ENCODE data around the gene AJAP1.

AJAP1 gene

DNA sequence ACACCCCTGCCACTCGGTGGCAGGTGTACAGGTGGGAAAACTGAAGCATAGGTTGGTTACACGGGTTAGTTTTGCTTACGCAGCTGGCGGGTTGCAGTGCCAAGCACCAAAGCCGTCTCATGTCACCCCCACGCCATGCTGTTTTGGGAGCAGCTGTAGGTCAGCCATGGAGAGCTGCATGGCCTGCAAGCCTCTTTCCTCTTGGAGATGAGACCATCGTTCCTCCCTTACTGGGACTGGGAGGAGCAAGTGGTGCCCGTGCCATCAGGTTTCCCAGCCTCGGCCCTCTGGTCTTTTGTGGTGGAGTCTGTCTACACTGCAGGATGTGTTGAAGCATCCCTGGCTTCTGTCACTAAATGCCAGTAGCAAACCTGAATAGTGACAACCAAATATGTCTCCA is 46.9 kb downstream of the AJAP1 start:
- no peak for DNase-seq (ENCODE audit: low read depth)

DNA sequence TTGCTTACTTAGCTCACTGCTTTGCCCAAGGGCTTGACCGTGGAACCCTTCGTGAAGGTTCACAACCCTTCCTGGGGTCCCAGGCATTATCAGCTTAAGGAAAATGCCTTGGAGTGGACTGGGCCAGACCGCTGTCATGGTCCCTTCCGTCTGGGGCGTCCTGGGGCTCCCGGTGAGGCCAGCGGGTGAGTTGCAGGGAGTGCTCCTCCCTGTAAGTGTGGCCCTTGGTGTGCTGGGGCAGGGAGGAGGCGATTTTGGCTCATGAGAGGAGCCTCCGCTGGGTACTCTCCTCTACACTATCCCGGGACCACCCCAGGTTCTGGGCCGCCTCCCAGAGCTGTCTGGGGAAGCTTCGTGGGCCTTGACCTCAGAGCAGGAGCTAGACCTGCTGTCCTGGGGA is 48.1 kb downstream of the AJAP1 start:
- no peak for DNase-seq (ENCODE audit: low read depth)

DNA sequence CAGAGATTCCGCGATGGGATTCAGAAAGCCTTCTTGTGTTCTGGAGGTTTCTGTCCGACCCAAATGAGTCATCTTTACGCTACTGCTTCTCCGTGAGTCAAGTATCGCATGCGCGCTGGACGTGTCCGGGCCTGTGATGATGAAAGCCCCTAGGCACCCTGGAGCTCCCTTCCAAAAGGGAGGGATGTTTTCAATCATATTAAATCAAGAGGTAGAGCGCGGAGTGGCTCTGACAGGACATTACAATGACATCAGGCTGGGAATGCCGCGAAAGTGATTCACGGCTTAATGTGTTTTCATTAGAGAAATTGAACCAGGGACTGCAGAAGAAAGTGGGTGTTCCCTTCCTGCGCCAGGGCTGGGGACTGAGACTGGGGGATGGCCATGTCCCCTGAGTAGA is 48.5 kb downstream of the AJAP1 start:
- DNase-seq (ENCODE audit: low read depth), result no peak

DNA sequence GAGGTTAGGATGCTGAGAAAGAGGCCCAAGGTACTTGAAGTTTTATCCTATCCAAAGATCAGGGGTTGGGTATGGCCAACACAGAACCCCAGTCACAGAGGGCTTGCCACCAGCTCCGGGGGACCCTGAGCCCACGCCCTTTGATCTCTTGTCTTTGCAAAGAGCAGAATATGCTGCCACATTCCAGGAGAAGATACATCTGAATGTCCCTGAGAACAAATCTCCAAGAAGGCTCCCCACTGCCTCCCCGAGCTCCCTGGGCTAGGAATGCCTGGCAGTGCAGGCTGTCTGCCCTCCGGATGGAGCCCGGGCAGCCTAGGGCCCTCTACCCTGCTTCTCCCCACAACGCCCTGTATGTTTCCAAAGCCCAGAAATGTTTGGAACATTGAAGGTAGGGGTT is 49.2 kb downstream of the AJAP1 start:
- DNase-seq (ENCODE audit: low read depth), result no peak

DNA sequence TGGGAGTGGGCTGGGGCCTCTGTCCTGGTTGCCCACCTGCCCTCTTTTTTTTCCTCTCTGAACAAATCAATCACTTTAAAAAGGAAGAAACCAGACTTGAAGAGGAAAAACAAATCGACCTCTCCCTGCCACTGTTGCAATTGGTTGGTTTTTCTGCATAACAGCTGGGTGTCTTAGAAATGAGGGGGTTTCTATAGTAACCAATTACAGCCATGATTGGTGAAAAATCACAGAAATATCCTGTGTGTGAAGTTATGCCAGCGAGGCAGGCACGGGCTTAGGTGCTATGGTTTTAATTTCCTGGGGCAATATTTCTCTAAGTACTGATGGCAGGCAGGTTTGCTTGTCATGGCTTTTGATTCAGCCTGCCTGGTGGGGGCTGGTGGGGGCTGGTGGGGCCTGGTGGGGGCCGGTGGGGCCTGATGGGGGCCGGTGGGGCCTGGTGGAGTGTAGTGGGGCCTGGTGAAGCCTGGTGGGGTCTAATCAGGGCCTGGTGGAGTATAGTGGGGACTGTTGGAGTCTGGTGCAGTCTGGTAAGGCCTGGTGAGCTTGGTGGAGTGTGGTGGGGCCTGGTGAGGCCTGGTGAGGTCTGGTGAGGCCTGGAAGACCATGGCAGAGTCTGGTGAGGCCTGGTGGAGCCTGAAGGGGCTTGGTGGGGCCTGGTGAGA is 54.6 kb downstream of the AJAP1 start:
- DNase-seq (ENCODE audit: low read depth), result no peak

DNA sequence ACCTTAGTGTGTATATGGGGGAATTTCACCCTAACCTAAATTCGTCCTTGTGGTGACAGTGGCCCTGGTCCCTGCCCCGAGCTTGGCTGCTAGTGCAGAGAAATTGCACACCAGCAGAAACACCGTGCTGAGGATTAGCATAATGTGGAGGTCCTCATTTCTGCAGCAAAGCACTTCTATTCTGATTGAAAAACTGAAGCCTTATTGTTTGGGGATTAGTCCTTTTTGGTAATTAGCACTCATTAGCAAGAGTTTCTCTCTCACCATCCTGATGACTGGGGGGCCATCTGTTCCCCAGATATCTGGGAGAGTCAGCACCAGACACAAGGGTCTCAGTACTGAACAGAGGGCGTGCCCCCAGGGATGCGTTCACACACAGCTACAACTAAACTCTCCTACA is 55.2 kb downstream of the AJAP1 start:
- no peak for DNase-seq (ENCODE audit: low read depth)

DNA sequence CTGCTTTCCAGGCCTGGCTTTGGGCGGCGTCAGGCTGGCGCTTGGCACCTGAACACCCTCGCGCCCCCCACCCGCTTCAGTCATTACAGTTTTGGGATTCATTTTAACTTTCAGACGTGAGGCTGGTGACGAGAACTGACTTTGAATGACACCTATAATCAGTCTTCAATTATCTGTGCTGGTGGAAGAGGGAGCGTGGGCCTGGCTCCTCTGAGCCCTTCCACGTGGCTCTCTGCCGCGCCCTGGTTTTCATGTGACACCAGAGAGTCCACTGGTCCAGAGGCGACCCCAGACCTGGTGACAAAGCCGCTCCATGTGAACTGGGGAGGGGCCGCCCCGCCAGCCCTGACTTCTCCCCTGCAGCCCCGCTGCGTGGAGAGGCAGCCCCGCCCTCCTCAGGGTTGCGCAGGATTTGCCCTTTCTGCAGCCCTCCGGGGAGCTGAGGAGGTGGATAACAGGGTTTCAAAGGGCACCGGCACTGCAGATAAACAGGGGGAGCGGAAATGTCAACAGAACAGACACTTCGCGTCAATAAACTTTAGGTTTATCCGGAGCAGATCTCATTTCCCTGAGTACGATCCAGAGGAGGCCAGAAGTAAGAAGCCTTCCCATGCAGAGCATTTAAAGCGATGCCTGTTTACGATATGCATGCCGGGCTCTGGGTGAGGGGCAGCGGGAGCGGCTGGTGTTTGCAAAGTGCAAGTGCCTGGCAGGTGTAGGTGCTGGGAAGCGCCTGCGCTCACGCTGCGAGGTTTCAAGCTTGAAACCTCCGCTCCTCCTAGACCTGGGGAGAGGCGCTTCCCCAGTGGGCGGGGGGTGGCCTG is 56.4 kb downstream of the AJAP1 start:
- no peak for DNase-seq (ENCODE audit: low read depth)

DNA sequence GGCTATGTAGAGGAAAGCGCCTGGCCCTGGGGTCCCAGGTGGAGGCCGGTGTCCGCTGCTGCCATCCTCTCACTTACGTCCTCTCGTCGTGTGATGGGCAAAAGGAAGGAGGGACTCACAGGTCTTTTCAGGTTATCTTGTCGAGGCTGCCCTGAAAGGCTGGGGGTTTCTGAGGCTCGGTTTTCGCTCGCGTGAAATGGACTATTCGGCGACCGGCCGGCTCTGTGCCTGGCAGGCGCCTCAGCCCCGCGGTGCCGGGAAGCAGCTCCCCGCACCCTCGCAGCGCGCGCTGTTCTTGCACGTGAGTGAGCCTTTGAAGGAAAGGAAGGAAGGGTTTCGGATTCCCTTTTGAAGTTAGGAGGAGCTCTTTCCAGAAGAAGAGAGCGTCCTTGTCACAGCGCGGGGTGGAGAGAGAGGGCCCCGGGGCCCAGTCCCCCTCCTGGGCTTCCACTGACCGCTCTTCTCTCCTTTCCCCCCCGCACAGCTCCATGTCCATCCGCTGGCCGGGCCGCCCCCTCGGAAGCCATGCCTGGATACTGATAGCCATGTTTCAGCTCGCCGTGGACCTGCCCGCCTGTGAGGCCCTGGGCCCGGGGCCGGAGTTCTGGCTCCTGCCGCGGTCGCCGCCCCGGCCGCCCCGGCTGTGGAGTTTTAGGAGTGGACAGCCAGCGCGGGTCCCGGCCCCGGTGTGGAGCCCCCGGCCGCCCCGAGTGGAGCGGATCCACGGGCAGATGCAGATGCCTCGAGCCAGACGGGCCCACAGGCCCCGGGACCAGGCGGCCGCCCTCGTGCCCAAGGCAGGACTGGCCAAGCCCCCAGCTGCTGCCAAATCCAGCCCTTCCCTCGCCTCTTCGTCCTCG is 57.2 kb downstream of the AJAP1 start:
- DNase-seq (ENCODE audit: low read depth), result no peak

DNA sequence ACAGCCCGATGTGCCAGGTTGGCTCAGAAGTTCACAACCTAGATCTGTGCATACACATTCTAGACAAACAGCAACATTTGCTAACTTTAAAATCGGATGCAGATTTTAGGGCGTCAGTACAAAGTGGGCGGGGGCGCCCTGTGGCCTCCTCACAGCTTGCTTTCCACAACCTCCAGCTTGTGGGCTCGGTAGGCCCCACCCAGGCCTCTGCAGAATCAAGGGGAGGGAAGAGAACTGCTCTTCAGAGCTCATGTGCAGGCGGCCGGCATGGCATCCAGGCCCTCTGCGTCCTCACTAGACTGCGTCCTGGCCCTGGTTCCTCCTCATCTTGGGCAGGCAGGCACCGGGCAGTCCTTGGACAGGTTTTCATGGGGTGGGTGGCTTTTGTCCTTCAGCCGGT is 59.3 kb downstream of the AJAP1 start:
- DNase-seq (ENCODE audit: low read depth), result no peak

DNA sequence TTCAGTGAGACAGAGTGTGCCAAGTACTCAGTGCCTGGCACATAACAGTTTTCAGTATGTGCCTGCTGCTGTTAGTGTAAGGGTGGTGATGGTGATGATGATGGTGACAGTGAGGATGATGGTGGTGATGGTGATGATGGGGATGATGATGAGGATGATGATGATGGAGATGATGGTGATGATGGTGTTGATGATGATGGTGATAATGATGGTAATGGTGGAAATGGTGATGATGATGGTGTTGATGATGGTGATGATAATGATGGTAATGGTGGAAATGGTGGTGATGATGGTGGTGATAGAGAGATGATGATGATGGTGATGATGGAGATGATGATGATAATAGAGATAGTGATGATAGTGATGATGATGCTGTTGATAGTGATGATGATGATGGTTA is 62.0 kb downstream of the AJAP1 start:
- no peak for DNase-seq (ENCODE audit: low read depth)

DNA sequence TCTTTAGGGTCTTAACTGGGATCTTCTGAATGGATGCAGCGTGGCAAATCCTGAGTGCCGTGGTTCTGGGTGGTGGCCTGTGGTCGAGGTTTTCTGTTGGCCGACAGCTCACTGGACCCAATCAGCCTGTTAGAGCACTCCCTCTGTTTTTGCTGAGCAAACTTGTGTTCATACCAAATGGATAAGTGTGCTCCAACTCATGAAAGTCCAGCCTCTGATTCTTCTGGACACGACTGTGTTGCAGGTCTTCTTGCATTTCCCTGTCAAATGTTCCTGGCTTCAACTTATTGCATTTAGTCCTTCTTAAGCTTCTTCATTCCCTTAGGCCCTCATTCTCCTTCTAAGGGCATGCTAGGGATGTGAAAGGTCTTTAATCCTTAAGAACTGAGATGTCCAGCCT is 63.7 kb downstream of the AJAP1 start:
- DNase-seq (ENCODE audit: low read depth), result no peak

DNA sequence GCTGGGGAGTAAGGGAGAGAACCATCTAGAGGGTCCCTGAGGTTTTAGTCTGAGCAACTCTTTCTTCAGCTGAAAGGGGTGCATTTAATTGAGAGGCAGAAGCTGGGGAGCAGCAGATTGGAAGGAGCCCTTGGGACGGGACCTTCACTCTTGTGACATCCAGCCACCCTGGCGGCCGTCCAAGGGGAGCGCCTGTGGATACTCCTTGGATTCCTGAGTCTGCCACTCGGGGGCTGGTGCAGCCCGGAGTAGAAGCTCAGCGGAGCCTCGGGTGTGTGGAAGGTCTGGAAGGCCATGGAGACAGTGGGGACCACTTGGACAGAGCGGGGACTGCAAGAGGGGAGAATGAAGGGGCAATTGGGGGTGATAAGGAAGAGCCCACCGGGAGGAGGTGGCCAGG is 68.7 kb downstream of the AJAP1 start:
- no peak for DNase-seq (ENCODE audit: low read depth)

DNA sequence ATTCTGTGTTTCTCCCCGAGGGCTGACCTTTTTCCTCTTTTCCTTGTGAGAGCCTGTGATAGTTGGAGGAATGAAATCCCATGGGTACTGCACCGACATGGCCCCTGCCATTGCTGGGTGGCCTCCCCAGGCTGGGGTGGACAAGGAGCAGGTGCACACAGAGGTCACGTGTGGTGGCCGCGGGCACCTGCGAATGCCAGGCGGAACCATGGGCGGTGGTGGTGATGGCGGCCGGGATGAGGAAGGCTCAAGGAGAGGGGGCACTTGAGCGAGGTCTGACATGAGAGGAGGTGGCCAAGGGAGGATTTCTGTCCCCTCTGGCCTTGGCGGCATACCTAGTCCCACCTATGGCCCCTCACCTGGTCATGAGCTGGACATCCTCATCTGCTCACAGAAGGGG is 69.6 kb downstream of the AJAP1 start:
- no peak for DNase-seq (ENCODE audit: low read depth)

DNA sequence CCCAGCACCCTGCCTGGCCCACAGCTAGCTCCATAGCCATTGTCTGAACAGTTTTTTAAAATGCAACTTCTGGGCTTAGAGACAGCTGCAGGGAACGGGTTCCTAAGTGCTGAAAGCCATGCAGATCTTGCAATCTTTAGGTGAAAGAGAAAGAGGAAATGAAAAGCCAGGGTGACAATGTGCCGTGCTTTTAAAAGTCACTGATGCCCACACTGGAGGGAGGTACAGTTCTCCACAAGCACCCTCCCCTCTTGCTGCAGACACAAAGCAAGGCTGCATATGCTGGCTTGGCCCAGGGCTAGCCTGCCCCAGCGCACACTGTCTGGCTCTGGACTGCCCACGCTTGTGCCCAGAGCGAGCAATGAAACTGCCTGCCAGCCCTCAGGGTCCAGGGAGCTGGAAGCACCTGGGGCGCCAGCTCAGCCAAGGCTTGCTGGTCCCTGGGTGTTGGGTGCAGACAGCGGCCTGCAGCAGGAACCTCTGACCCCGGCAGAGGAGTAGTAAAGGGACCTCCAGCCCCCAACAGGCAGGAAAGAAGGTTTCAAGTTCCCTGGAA is 70.4 kb downstream of the AJAP1 start:
- DNase-seq (ENCODE audit: low read depth), result no peak

DNA sequence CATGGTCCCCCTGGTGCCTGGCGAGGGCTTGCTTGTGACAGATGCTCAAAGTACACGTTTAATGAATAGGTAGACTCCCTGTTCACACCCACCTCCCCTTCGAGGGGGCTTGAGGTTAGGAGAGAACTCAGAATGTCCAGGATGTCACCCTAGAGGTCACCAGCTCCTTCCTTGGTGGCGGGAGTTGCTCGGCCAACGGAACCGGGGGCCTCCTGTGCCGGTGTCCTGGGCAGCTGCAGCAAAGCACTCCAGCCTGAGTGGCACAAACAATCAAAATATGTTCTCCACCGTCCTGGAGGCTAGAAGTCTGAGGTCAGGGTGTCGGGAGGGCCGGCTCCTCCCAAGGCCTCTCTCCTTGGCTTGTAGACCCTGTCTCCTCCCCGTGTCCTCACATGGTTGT is 71.0 kb downstream of the AJAP1 start:
- no peak for DNase-seq (ENCODE audit: low read depth)

DNA sequence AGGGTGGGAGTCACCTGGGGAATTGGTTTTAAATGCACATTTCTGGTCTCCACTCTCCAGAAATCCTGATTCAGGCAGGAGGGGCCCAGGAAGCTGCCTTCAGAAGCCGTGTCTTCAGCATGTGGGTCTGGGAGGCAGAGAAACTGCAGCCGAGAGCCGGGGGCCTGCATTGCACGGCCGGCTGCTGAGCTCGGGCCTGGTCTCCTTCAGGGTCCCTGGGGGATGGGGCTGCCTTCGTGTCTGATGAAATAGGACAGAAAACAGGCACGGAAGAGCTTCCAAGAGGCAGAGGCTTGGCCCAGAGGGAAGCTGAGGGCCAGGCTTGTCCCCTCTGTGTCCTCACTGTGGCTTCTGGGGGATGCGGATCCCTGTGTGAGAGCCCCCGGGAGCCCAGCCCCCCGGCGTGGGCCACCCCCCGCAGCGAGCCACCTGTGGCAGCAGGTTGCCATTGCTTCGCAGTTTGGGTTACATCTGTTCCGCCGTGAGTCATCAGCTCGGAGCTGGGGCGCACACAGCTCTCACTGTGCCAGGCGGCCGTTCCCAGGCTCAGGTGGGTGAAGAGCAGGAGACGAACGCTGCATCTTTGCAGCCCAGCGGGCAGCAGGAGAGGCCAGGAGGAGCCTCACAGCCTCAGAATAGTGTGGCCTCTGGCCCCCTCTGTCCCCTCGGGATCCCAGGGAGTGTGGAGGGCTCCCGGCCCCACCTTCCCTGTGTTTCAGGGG is 72.4 kb downstream of the AJAP1 start:
- no peak for DNase-seq (ENCODE audit: low read depth)

DNA sequence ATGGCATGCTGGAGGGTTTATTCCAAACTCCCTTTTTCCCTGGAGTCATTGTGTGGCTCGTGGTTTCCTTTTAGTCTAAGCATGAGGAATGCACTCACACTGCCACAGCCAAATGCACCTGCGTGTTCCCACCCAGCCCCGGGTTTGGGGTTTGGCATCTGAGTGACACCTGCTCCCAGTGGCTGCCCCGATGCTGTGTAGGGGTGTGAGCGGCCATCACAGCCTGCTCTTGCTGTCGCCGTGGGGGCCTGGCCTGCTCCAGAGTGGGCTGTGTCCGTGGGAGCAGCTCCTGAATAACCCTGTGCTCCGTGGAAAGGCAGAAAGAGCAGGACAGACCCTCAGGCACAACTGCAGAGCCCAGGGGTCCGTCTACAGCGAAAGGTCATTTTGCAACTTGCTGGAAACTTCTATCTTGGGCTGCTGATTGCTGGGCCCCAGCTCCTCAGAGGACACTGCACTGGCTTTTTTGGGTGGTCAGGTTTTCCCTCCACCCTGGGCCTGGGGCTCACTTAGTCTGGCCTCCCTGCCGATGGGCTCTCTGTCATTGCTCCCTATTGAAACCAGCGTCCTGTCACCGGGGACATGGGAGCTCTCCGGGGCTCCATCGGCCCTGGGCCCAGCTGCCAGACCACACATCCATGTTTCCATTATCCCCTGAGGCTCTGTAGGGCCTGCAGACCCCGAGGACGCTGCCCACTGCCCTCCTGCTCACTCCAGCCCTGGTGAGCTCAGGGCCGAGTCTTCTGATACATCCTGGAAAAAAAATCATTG is 74.1 kb downstream of the AJAP1 start:
- no peak for DNase-seq (ENCODE audit: low read depth)

DNA sequence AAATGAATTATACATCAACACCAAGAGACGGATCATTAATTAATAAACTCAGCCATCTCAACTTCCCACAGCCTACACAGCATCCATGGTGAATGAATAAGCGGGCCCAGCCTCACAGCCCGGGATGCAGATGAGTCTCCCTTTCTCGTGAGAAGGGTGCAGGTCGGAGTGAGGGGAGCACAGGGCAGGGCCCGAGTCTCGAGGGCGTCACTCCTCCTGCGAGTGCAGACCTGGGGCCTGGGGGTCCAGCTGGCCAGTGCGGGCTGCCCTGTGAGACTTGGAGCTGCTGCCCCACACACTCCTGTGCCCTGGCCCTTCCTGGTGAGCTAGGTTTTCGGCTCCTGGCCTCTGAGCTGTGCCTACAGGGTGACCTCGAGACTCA is 74.7 kb downstream of the AJAP1 start:
- no peak for DNase-seq (ENCODE audit: low read depth)

DNA sequence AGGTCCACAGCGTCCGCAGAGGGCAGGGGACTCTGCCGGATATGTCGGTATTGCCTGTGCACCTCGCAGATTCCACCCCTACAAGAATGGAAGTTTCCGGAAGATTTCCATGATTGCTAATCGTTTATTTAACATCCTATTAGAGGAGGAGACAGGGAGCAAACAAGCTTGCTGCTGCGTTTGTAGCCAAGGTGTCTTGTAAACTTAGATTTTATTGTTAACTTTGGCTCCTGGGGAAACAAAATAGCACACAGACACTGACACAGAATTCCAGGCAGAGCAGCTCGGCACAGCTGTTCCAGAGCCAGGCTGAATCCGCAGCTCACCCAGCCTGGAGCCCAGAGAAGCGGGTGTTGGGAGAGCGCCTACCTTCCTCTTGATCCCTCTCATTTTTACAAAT is 75.7 kb downstream of the AJAP1 start:
- DNase-seq (ENCODE audit: low read depth), result no peak

DNA sequence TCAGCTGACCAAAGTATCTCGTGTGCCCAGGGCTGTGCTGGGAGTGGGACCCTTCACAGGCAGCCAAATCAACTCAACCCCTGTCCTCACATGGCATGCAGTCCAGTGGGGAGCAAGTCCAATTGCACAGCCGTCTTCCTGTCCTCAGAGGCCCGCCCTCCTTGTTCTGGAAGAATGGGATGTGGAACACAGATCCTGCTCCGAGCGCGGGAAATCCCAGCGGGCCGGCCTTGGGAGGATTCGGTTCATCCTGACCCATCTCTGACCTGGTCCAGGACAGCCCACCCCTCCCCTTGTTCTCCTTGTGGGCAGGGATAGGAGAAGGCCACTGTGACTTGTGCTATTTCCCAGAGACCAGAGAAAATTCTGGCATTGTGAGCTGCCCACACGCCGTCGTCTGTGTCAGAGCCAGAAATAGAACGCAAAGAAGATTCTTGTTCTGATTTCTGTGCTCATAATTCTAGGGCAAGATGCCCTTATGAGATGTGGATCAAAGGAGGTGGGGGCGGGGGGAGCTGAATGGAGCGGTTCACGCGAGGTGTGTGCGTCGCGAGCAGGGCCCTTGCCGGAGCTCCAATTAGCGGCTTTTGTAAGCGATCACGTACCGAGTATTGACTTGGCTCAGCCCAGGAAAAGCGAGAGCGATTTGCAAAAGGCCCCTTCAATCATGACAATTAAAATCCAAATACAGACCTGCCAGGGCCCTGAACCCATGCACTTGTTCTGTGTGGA is 79.2 kb downstream of the AJAP1 start:
- no peak for DNase-seq (ENCODE audit: low read depth)

DNA sequence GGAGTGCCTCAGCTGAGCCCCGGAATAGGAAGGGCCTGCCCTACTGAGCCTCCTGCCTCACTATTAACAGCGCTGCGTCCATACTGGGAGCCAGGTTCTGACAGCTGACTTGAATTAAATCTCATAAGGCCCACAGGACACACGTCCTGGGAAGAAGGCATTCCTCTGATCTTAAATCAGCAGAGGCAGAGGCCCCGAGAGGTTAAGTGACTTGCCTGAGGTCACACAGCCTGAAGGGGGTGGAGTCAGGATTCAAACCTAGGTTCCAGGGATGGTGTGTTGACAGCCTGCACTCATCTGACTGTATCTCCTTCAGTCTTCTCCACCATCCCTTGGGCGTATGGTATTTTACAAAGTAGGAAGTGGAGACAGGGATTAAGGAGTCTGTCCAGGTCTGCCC is 79.8 kb downstream of the AJAP1 start:
- DNase-seq (ENCODE audit: low read depth), result no peak
